GM12872 (cell line): ENCODE results near the gene ILRUN.

ENCODE experiments used
- TF ChIP-seq, protein P1 (sequence below): IDR thresholded peaks from 3 replicates; pipeline ENCODE4 v1.5.1; 2011; ENCODE audit warnings: low read depth, mild to moderate bottlenecking, low read length, moderate library complexity; ENCODE audit not compliant: insufficient read depth

Gene ILRUN

DNA sequence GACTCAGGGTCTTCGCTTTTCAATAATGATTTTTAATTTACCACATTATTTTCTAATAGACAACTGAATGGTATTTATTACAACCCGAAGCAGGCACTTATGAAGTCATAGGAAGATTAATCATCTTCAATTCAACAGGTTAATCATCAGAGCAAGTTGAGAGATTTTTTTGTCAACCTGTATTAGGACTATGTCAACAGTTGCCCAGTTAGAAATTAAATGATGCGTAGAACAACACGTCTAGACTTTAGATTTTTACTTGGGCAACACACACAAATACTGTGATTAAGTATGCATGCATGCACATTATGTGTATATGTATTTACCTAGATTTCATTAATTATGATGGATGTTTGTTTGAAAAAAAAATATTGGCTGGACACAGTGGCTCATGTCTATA is 4.3 kb downstream of the ILRUN start:
- TF ChIP-seq, protein P1, sequence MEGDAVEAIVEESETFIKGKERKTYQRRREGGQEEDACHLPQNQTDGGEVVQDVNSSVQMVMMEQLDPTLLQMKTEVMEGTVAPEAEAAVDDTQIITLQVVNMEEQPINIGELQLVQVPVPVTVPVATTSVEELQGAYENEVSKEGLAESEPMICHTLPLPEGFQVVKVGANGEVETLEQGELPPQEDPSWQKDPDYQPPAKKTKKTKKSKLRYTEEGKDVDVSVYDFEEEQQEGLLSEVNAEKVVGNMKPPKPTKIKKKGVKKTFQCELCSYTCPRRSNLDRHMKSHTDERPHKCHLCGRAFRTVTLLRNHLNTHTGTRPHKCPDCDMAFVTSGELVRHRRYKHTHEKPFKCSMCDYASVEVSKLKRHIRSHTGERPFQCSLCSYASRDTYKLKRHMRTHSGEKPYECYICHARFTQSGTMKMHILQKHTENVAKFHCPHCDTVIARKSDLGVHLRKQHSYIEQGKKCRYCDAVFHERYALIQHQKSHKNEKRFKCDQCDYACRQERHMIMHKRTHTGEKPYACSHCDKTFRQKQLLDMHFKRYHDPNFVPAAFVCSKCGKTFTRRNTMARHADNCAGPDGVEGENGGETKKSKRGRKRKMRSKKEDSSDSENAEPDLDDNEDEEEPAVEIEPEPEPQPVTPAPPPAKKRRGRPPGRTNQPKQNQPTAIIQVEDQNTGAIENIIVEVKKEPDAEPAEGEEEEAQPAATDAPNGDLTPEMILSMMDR = no peak

DNA sequence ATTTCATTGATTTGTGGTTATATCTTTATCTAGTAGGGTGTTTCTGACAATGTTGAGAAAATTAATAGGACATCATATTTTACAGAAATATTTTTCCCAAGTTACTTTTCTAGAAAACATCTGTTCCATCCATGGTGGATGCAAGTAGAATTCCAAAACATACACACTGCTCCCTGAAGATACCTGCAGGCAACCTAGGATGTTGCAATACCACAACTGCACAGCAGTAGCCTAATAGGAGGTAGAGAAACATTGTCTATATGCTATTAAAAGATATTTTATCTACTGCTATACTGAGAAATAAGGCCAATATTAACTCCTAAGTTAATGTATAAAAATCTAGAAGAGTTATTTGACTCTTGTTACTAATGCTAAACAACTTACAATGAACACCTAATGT is 6.8 kb downstream of the ILRUN start:
- TF ChIP-seq, protein P1 = no peak

DNA sequence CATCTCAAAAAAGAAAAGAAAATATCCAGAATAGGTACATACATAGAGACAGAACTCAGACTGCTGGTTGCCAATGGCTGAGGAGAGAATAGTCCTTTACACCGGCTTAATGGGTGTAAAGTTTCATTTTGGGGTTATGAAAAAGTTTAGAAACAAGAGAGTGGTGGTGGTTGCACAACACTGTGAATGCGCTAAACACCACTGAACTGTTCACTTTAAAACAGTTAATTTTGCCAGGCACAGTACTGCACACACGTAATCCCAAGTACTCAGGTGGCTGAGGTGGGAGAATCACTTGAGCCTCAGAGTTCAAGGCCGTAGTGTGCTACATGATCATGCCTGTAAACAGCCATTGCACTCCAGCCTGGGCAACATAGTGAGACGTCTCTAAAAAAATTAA is 7.6 kb downstream of the ILRUN start:
- TF ChIP-seq, protein P1 = no peak

DNA sequence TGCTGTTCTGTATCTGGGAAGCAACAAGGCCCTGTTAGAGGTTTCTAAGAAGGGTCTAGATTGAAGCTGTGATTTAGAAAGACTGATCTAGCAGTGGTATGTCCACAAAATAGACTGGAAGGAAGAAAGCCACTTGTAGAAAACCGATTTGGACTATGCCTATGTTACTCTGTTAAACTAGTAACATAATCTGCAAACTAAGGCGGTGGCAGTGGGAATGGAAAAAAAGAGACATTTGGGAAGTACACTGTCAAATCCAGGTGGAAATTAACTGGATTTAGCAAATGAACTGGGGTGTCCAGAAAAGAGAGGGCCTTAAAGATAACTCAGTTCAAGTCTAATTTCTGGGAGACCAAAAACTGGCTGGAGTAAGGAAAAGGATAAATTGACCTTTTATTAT is 11.6 kb downstream of the ILRUN start:
- TF ChIP-seq, protein P1 = no peak

DNA sequence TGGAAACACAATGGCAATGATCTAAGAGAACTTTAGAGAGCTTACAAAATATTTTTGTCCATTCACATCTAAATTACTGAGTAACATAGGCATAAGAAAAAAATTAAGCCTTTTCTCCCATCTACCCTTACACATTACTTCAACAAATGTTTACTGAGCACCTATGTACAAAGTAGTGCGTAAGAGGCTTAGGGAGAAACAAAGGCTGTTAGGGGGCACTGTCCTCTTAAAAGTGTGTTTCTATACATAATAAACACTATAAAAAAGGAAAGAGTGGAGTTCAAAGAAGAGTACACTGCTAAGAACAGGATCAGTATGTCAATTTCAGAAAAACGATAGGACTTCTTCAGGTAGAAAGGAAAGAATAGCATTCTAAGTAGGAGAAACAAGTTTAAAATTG is 12.2 kb downstream of the ILRUN start:
- TF ChIP-seq, protein P1 = no peak

DNA sequence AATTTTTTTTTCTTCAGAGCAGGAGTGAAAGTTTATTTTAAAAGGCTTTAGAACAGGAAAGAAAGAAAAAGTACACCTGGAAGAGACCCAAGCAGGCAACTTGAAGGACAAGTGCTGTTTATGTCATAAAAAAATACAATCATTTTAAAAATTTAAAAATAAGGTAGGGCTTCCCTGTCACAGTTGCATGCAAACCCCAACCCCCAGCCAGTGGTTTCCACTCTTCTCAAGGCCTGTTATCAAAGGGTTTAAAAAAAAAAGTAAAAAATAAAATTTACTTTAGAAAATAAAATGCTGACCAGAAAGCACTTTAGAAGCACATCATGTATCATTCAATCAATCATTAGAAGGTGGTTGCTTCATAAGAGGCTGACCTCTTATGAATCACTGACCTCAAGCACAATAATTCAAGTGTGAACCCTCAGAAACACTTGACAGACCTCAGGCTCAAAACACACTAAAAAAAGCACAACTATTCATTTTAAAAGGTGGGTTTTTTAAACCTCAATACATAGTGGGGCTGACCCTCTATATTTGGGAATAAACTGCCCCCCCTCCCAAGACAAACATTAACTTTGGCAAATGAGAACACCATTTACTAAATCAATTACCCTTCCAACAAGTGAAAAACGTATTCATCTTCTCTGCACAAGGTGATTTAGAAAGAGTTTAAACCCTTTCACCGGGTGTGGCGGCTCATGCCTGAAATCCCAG is 15.6 kb downstream of the ILRUN start:
- TF ChIP-seq, protein P1 = no peak

DNA sequence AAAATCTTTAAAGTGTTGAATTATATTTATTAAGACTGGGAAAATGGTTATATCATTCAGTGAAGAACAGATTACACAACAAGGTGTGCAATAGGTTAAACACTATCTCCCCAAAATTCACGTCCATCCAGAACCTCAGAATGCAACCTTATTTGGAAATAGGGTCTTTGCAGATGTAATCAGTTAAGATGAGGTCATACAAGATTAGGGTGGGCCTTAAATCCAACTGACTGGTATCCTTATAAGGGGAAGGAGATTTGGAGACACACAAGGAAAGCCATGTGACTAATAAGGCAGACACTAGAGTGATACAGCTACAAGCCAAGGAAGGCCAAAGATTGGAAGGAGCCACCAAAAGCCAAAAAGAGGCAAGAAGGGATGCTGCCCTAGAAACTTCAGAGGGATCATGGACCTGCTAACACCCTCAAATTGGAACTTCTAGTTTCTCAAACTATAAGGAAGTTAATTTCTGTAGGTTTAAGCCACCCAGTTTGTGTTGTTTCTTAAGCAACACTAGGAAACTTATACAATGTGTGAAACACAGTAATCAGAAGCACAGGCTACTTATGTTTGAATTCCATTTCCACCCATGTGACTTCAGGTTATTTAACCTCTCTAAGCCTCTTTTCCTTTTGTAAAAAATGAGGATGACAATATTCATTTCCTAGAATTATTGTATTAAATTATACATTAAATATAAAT is 16.9 kb downstream of the ILRUN start:
- TF ChIP-seq, protein P1 = no peak
